Uterus (tissue), 2 donors: ENCODE results near the gene DAP3.

Source experiments
- POLR2A ChIP-seq, 2 donors: fragments of 450-650 bp; IDR thresholded peaks; one replicate each; pipeline ENCODE4 v1.6.1; 2016; ENCODE audit warnings: antibody characterized with exemption in 2 of 2, mild to moderate bottlenecking in 1 of 2, moderate library complexity in 1 of 2
- TF ChIP-seq, protein P1 (sequence below), 4 experiments: fragments of 200-600 bp in 2 of 4; fragments of 450-650 bp in 2 of 4; sonication (generic) in 2 of 4; IDR thresholded peaks; one replicate each; pipeline ENCODE4 v1.5.1; 2016 to 2019; ENCODE audit warnings: antibody characterized with exemption in 4 of 4, mild to moderate bottlenecking in 2 of 4, moderate library complexity in 1 of 4

DNA sequence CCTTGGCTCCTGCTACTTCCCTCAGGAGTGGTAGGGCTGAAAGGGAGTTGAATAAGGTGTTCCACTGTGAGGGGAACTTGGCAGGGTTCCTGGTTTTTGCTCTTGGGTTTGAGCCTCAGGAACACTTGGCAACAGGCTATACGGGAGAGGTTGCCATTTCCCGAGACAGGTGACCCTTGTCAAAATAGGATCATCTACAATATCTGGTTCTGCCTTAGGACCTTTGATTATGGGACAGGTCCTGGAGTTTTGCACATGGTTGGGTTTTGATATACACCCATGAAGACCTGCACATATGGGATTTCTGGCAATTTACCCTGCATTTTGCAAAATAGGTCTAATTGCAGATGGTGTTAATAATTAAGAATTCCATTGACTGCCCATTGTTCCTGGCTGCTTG is 31.4 kb upstream of the DAP3 start:
- TF ChIP-seq, protein P1, sequence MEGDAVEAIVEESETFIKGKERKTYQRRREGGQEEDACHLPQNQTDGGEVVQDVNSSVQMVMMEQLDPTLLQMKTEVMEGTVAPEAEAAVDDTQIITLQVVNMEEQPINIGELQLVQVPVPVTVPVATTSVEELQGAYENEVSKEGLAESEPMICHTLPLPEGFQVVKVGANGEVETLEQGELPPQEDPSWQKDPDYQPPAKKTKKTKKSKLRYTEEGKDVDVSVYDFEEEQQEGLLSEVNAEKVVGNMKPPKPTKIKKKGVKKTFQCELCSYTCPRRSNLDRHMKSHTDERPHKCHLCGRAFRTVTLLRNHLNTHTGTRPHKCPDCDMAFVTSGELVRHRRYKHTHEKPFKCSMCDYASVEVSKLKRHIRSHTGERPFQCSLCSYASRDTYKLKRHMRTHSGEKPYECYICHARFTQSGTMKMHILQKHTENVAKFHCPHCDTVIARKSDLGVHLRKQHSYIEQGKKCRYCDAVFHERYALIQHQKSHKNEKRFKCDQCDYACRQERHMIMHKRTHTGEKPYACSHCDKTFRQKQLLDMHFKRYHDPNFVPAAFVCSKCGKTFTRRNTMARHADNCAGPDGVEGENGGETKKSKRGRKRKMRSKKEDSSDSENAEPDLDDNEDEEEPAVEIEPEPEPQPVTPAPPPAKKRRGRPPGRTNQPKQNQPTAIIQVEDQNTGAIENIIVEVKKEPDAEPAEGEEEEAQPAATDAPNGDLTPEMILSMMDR (IDR thresholded peaks at IDR 0.05) = no peak
- TF ChIP-seq POLR2A (IDR thresholded peaks at IDR 0.05) = no peak
